Testis (tissue), 3 donors: ENCODE data around the gene TIPRL. TPM values are rescaled to one million over a fixed set of nuclear protein-coding genes. Genes with fewer than 3 reads are reported as not detected.
A peak's percentile ranks its signal among the peaks of the same experiment; 100 is the strongest.

Experiments used
- DNase-seq: peaks from one replicate; pipeline ENCODE4 v3.0.0-alpha.2; 2019
- H3K27ac ChIP-seq, 2 donors: fragments of 200-600 bp; sonication (generic); one replicate each; pipeline ENCODE4 v1.5.1; 2019
- H3K27me3 ChIP-seq: fragments of 200-600 bp; sonication (generic); one replicate; pipeline ENCODE4 v1.5.1; 2019
- H3K36me3 ChIP-seq: fragments of 200-600 bp; sonication (generic); one replicate; pipeline ENCODE4 v1.5.1; 2017; ENCODE audit warnings: low read depth; ENCODE audit errors: missing control alignments
- H3K4me1 ChIP-seq: fragments of 200-600 bp; sonication (generic); one replicate; pipeline ENCODE4 v1.5.1; 2019
- H3K4me3 ChIP-seq, 2 donors: fragments of 200-600 bp; sonication (generic); one replicate each; pipeline ENCODE4 v1.5.1; 2017 to 2019
- H3K9me3 ChIP-seq: fragments of 200-600 bp; sonication (generic); one replicate; pipeline ENCODE4 v1.5.1; 2017
- CTCF ChIP-seq, 3 experiments: fragments of 450-650 bp in 2 of 3; fragments of 200-600 bp in 1 of 3; sonication (generic) in 1 of 3; IDR thresholded peaks; one replicate each; pipeline ENCODE4 v1.5.1; 2016 to 2019; ENCODE audit warnings: antibody characterized with exemption in 3 of 3, mild to moderate bottlenecking in 2 of 3, moderate library complexity in 1 of 3
- POLR2A ChIP-seq: fragments of 450-650 bp; IDR thresholded peaks from one replicate; pipeline ENCODE4 v1.6.1; 2017; ENCODE audit warnings: antibody characterized with exemption, mild to moderate bottlenecking, moderate library complexity
- WGBS, 2 donors: methylation state at CpG; one replicate each; pipeline ENCODE4 v1.1.5; 2018; 5-methylcytosine and 5-hydroxymethylcytosine counted together
- intact Hi-C: fragments of 100-400 bp; cut with DNase I; formaldehyde crosslinking; loops from one replicate; pipeline ENCODE4 v1.15.1; 2023; ENCODE audit warnings: low total_unique reads
- polyA plus RNA-seq: library from polyadenylated mRNA; stranded (reverse); fragments of 350-450 nt; fragmentation: Illumina TruSeq; extraction: RNeasy Lipid Tissue Mini Kit (QIAGEN cat#74804); gene quantifications from one replicate; pipeline ENCODE4 v1.2.3, GENCODE V29; 2014; ENCODE audit warnings: low read depth, low replicate concordance; ENCODE audit not compliant: insufficient read depth
- small RNA-seq, 2 donors: library from RNA; depleted of rRNA; stranded (forward); fragments of <200 nt; gene quantifications; one replicate each; pipeline ENCODE3, GENCODE V24; 2016
- total RNA-seq, 2 donors: library from RNA; depleted of rRNA; stranded (reverse); fragments of >200 nt; gene quantifications; one replicate each; pipeline ENCODE4 v1.2.3, GENCODE V29; 2016

Gene TIPRL
- total and polyA plus RNA-seq, 3 donors from 2014 or later = 19.8 to 44.6 (median 23.5) TPM

GRCh38 chr1:168245042-168245441, 66.3 kb downstream of the TIPRL start:
- Histone ChIP-seq H3K9me3 (no peaks in the 10 kb centered on the region), H3K36me3 (no peaks in the 10 kb centered on the region), H3K27ac (peak overlapping the region in 1 of 2 donors; percentile 55), H3K27me3 (no peaks in the 10 kb centered on the region), H3K4me3 (no peak overlapping the region), H3K4me1 (peaks cover 17% of the 10 kb centered on the region)
- 89 to 93% methylated on average over 3 of the region's 3 CpGs for WGBS, 2 donors
- DNase-seq = no peak
- TF ChIP-seq CTCF (IDR thresholded peaks at IDR 0.05) (no peak), POLR2A (no peak)
- intact Hi-C loops = no loop called here

GRCh38 chr1:168246506-168246905, 67.7 kb downstream of the TIPRL start:
- intact Hi-C loops = no loop called here
- Histone ChIP-seq H3K27ac (peak overlapping the region in 1 of 2 donors; percentile 11), H3K9me3 (no peaks in the 10 kb centered on the region), H3K27me3 (no peaks in the 10 kb centered on the region), H3K4me1 (peaks cover 17% of the 10 kb centered on the region), H3K36me3 (no peaks in the 10 kb centered on the region), H3K4me3 (no peak overlapping the region)
- WGBS, 2 donors = 52 to 64% methylated on average over 5 of the region's 5 CpGs
- no peak for TF ChIP-seq CTCF (IDR thresholded peaks at IDR 0.05)
- TF ChIP-seq POLR2A = no peak
- no peak for DNase-seq

Small RNAs within 50 kb of the gene (small RNA-seq; reads per million reads assigned to genes)
- 0 reads per million in 2 donors for gene AL021397.1

Other genes with a start within 250 kb of the TIPRL start
- gene DCAF6, start 242.3 kb upstream of the TIPRL start, total RNA-seq = 100 to 1,000 TPM; 160 to 199 TPM
- gene DCAF6, start 242.3 kb upstream of the TIPRL start, polyA plus RNA-seq = 173 TPM
- gene MPC2, start 241.9 kb upstream of the TIPRL start, total RNA-seq = 100 to 1,000 TPM; 106 to 185 TPM
- gene MPC2, start 241.9 kb upstream of the TIPRL start, polyA plus RNA-seq = 596 TPM
- gene GPR161, start 42.0 kb upstream of the TIPRL start, total RNA-seq = 1 to 10 TPM; 6.1 to 6.7 TPM
- gene GPR161, start 42.0 kb upstream of the TIPRL start, polyA plus RNA-seq = 3.7 TPM
- gene SFT2D2, start 47.0 kb downstream of the TIPRL start, total RNA-seq = 10 to 100 TPM; 59.4 to 62.2 TPM
- 34.5 TPM for gene SFT2D2, start 47.0 kb downstream of the TIPRL start, polyA plus RNA-seq
- gene TBX19, start 101.9 kb downstream of the TIPRL start, total RNA-seq = 1 to 10 TPM; 2.7 TPM
- 1.9 TPM for gene TBX19, start 101.9 kb downstream of the TIPRL start, polyA plus RNA-seq